Skin epidermis (tissue), 12 donors: ENCODE results near the gene SCUBE3.

ENCODE experiments used
- H3K27ac ChIP-seq, 21 experiments: fragments of 200-600 bp; sonication (generic) in 11 of 21; one replicate each; pipeline ENCODE4 v1.5.0; 2020; ENCODE audit warnings: mild to moderate bottlenecking in 3 of 21, inconsistent platforms in 2 of 21, moderate library complexity in 2 of 21
- H3K4me3 ChIP-seq, 7 experiments: fragments of 200-600 bp; sonication (generic) in 2 of 7; one replicate each; pipeline ENCODE4 v1.5.0; 2020; ENCODE audit warnings: inconsistent platforms in 2 of 7, mild to moderate bottlenecking in 2 of 7, moderate library complexity in 1 of 7

SCUBE3 gene

GRCh38 chr6:35294308-35294945, 80.7 kb downstream of the SCUBE3 start:
- Histone ChIP-seq H3K27ac (no peak overlapping the region), H3K4me3 (no peak overlapping the region)

GRCh38 chr6:35295036-35295435, 81.3 kb downstream of the SCUBE3 start:
- no peak overlapping the region for H3K4me3 ChIP-seq
- no peak overlapping the region for H3K27ac ChIP-seq

GRCh38 chr6:35295521-35296315, 82.0 kb downstream of the SCUBE3 start:
- no peak overlapping the region for H3K27ac ChIP-seq
- no peak overlapping the region for H3K4me3 ChIP-seq

- H3K27ac ChIP-seq = peak overlapping the region in 17 of 21 experiments; percentile 32 to 99 (median 90)
- peak overlapping the region in 3 of 7 experiments; percentile 53 to 66 (median 63) for H3K4me3 ChIP-seq
These were observed 83.3 kb downstream of the SCUBE3 start for GRCh38 chr6:35296931-35297600.

GRCh38 chr6:35297601-35298481, 84.1 kb downstream of the SCUBE3 start, which contains the start of gene DEF6:
TSS of gene DEF6 (plus strand) at chr6:35297818. CDS start at chr6:35297857, 39 bp downstream.
- peak within 1 kb of the TSS; percentile 43 to 68 (median 59) for H3K4me3 ChIP-seq
- H3K27ac ChIP-seq = peak within 1 kb of the TSS in 20 of 21 experiments; percentile 66 to 99 (median 89)

GRCh38 chr6:35298625-35299140, 84.9 kb downstream of the SCUBE3 start:
- Histone ChIP-seq H3K27ac (peak overlapping the region in 20 of 21 experiments; percentile 66 to 99 (median 89)), H3K4me3 (peak overlapping the region; percentile 43 to 68 (median 59))

- Histone ChIP-seq H3K27ac (peak overlapping the region in 18 of 21 experiments; percentile 8 to 99 (median 88)), H3K4me3 (peak overlapping the region in 5 of 7 experiments; percentile 7 to 66 (median 59))
These were observed 85.9 kb downstream of the SCUBE3 start for GRCh38 chr6:35299674-35300073.

- Histone ChIP-seq H3K4me3 (peak overlapping the region in 3 of 7 experiments; percentile 7 to 63 (median 8)), H3K27ac (peak overlapping the region in 18 of 21 experiments; percentile 8 to 99 (median 88))
These were observed 87.1 kb downstream of the SCUBE3 start for GRCh38 chr6:35300848-35301247.
